Stimulated activated CD8-positive, alpha-beta memory T cell treated with anti-CD3 and anti-CD28 coated beads, Interleukin-7, amount 100 ng/mL, for 1 hour (primary cell): ENCODE data around the gene SSC4D.

Experiments
- DNase-seq, 2 donors: peaks; one replicate each; pipeline ENCODE4 v3.0.0-alpha.2; 2020; ENCODE audit warnings: low read depth in 2 of 2

The SSC4D gene

GRCh38 chr7:76354516-76354915 is 55.0 kb downstream of the SSC4D start:
- DNase-seq: no peak

- no peak for DNase-seq
Observed at GRCh38 chr7:76353744-76354143, 55.8 kb downstream of the SSC4D start.

GRCh38 chr7:76352193-76352592 is 57.3 kb downstream of the SSC4D start:
- no peak for DNase-seq

- no peak for DNase-seq
Observed at GRCh38 chr7:76351372-76351771, 58.1 kb downstream of the SSC4D start.

GRCh38 chr7:76349313-76349885 is 60.1 kb downstream of the SSC4D start:
- DNase-seq: no peak

GRCh38 chr7:76347710-76348109 is 61.8 kb downstream of the SSC4D start:
- no peak for DNase-seq

GRCh38 chr7:76346778-76347177 is 62.7 kb downstream of the SSC4D start:
- DNase-seq: no peak

- no peak for DNase-seq
Observed at GRCh38 chr7:76346097-76346496, 63.4 kb downstream of the SSC4D start.

- DNase-seq: no peak
Observed at GRCh38 chr7:76343931-76344321, 65.6 kb downstream of the SSC4D start.

GRCh38 chr7:76343294-76343930 is 66.1 kb downstream of the SSC4D start:
- no peak for DNase-seq

GRCh38 chr7:76342222-76342621 is 67.3 kb downstream of the SSC4D start:
- no peak for DNase-seq

- no peak for DNase-seq
Observed at GRCh38 chr7:76340617-76341131, 68.8 kb downstream of the SSC4D start.
